Measurements from ENCODE around the gene TSPEAR. TPM values are rescaled to one million over a fixed set of nuclear protein-coding genes. Genes with fewer than 3 reads are reported as not detected.

The TSPEAR gene
- total and polyA plus RNA-seq, 2 of the 13 experiments (the other 11 are each of a cell fraction or from before 2014, with no cell fraction given), result 0.07 to 0.32 TPM

DNA sequence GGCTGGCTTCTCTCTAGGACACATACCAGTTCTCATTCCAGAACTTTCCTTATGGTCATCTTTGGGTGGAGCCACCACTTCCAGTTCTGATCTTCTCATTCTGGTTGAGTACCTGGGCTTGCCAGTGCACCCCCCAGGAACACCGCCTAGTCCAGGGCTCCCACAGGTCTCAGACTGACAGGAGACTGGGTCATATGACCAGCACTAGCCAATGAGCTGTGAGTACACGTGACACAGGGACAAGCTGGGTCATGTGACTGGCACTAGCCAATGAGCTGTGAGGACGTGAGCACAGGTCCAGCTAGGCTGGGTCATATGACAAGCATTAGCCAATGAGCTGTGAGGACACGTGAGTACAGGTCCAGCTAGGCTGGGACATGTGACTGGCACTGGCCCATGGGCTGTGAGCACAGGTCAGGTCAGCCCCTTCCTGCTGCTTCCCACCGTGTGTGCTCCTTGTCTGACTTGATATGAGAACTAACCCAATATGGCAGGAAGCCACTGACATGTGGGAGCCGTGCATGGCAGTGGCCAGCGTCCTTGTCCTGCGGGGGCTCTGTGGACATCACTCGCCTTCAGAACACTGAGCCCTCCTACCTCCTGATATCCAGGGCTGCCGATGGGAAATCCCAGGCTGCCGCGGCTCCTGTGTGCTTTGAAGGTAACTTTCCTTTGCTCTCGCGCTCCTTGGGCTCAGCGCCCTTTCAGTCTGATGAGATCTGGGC lies 194.0 kb downstream of the TSPEAR start (continued):
- TF ChIP-seq ZNF629 (CRISPR knock-in tag; conservative IDR thresholded peaks at IDR 0.05) (0 out of 2 replicates have a peak, but pooled peaks have one; percentile 10), ZNF441 (CRISPR knock-in tag; IDR thresholded peaks at IDR 0.05; ENCODE audit: borderline replicate concordance) (no peak), CREB1 (IDR thresholded peaks at IDR 0.05) (peak; percentile 85), CREB1 (CRISPR knock-in tag; IDR thresholded peaks at IDR 0.05) (no peak), ZNF790 (CRISPR knock-in tag; IDR thresholded peaks at IDR 0.05; ENCODE audit: borderline replicate concordance) (no peak), ELF1 (CRISPR knock-in tag; IDR thresholded peaks at IDR 0.05) (peak; percentile 35; the same call in 1 of the 2 replicates), BHLHE40 (IDR thresholded peaks at IDR 0.05; ENCODE audit: low read length) (peak; percentile 81), CBFB (CRISPR knock-in tag; IDR thresholded peaks at IDR 0.05) (no peak), ZNF431 (CRISPR knock-in tag; IDR thresholded peaks at IDR 0.05; ENCODE audit: borderline replicate concordance, low read depth) (peak; percentile 14; the same call in 1 of the 2 replicates), SPEN (CRISPR knock-in tag; IDR thresholded peaks at IDR 0.05; ENCODE audit: low read depth) (peak; percentile 77), ZFX (CRISPR knock-in tag; IDR thresholded peaks at IDR 0.05; ENCODE audit: low read depth) (0 out of 2 replicates have a peak, but pooled peaks have one; percentile 33), ZNF547 (CRISPR knock-in tag; IDR thresholded peaks at IDR 0.05) (peak; percentile 45; the same call in 1 of the 2 replicates)
- TF ChIP-seq, protein P1, sequence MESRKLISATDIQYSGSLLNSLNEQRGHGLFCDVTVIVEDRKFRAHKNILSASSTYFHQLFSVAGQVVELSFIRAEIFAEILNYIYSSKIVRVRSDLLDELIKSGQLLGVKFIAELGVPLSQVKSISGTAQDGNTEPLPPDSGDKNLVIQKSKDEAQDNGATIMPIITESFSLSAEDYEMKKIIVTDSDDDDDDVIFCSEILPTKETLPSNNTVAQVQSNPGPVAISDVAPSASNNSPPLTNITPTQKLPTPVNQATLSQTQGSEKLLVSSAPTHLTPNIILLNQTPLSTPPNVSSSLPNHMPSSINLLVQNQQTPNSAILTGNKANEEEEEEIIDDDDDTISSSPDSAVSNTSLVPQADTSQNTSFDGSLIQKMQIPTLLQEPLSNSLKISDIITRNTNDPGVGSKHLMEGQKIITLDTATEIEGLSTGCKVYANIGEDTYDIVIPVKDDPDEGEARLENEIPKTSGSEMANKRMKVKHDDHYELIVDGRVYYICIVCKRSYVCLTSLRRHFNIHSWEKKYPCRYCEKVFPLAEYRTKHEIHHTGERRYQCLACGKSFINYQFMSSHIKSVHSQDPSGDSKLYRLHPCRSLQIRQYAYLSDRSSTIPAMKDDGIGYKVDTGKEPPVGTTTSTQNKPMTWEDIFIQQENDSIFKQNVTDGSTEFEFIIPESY (CRISPR knock-in tag; IDR thresholded peaks at IDR 0.05), result no peak
- TF ChIP-seq, protein P2, sequence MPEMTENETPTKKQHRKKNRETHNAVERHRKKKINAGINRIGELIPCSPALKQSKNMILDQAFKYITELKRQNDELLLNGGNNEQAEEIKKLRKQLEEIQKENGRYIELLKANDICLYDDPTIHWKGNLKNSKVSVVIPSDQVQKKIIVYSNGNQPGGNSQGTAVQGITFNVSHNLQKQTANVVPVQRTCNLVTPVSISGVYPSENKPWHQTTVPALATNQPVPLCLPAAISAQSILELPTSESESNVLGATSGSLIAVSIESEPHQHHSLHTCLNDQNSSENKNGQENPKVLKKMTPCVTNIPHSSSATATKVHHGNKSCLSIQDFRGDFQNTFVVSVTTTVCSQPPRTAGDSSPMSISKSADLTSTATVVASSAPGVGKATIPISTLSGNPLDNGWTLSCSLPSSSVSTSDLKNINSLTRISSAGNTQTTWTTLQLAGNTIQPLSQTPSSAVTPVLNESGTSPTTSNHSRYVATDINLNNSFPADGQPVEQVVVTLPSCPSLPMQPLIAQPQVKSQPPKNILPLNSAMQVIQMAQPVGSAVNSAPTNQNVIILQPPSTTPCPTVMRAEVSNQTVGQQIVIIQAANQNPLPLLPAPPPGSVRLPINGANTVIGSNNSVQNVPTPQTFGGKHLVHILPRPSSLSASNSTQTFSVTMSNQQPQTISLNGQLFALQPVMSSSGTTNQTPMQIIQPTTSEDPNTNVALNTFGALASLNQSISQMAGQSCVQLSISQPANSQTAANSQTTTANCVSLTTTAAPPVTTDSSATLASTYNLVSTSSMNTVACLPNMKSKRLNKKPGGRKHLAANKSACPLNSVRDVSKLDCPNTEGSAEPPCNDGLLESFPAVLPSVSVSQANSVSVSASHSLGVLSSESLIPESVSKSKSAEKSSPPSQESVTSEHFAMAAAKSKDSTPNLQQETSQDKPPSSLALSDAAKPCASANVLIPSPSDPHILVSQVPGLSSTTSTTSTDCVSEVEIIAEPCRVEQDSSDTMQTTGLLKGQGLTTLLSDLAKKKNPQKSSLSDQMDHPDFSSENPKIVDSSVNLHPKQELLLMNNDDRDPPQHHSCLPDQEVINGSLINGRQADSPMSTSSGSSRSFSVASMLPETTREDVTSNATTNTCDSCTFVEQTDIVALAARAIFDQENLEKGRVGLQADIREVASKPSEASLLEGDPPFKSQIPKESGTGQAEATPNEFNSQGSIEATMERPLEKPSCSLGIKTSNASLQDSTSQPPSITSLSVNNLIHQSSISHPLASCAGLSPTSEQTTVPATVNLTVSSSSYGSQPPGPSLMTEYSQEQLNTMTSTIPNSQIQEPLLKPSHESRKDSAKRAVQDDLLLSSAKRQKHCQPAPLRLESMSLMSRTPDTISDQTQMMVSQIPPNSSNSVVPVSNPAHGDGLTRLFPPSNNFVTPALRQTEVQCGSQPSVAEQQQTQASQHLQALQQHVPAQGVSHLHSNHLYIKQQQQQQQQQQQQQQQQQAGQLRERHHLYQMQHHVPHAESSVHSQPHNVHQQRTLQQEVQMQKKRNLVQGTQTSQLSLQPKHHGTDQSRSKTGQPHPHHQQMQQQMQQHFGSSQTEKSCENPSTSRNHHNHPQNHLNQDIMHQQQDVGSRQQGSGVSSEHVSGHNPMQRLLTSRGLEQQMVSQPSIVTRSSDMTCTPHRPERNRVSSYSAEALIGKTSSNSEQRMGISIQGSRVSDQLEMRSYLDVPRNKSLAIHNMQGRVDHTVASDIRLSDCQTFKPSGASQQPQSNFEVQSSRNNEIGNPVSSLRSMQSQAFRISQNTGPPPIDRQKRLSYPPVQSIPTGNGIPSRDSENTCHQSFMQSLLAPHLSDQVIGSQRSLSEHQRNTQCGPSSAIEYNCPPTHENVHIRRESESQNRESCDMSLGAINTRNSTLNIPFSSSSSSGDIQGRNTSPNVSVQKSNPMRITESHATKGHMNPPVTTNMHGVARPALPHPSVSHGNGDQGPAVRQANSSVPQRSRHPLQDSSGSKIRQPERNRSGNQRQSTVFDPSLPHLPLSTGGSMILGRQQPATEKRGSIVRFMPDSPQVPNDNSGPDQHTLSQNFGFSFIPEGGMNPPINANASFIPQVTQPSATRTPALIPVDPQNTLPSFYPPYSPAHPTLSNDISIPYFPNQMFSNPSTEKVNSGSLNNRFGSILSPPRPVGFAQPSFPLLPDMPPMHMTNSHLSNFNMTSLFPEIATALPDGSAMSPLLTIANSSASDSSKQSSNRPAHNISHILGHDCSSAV (CRISPR knock-in tag; IDR thresholded peaks at IDR 0.05; ENCODE audit: borderline replicate concordance), result no peak
